ENCODE measurements around the gene EIF2B1.

Gene EIF2B1

DNA sequence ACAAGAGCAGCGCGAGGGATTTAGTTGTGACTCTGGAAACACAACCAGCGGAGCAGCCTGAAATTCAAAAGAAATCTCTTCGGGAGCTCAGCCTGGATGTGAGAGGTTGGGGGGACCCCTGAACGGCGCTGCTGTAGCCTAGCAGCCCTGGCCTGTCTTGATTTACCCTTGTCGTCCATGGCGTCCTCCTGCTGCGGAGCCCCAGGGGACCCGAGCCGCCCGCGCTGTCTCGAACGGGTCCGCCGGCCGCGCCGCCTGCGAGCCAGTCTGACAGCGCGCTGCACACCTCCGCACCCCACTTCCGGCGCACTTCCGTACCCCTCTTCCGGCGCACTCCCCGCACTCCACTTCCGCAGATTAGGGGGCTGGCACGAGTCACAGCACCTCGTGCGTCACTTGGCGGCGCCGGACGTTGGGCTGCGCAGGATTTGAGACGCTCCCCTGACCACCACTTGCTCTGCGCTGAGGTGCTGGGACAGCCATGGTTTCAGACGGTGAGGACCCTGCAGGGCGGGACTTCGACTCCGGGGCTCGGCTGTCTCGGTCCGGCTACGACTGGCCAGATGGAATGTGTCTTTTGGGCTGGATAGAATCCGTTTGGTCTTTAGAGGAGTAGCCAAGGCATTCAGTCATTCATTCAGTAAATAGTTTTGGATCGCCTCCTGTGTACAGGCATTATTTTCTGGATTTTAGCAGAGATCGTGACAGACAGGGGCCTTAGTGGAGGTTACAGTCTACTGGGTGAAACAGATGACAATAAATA, at the start of gene EIF2B1, which contains the start of gene GTF2H3:
Gene EIF2B1 (minus strand): TSS at position 308 of the 763 bp plus-strand sequence. CDS start 129 bp downstream, at position 179.
Gene GTF2H3 (plus strand): TSS at position 451 of the 763 bp plus-strand sequence. CDS start 31 bp downstream, at position 482.
- Histone ChIP-seq H3K9ac (ENCODE audit: low read length) (peak within 1 kb of the TSS; percentile 92), H3K36me3 (ENCODE audit: control insufficient read depth, insufficient read depth, low read length) (peaks cover 17% of the 10 kb centered on the region), H3K27me3 (ENCODE audit: control insufficient read depth, insufficient read depth, low read length) (no peaks in the 10 kb centered on the region), H3K4me1 (ENCODE audit: control insufficient read depth, insufficient read depth, low read length) (peaks cover 11% of the 10 kb centered on the region), H3K27ac (ENCODE audit: low read depth, low read length) (peak within 1 kb of the TSS; percentile 91), H3K4me3 (ENCODE audit: low read length) (peak within 1 kb of the TSS; percentile 97)

DNA sequence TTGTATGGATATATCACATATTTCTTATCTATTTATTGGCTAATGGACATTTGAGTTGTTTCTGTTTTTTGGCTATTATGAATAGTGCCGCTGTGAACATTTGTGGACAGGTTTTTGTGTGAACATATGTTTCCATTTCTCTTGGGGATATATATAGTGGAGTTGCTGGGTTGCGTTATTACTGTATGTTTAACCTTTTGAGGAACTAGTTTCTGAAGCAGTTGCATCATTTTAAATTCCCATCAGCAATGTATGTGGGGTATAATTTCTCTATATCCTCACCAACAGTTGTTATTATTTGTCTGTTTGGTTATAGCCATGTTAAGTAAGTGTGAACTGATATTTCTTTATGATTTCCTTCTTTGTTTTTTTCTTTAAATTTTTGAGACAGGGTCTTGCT, 48.1 kb upstream of the EIF2B1 start:
- Histone ChIP-seq H3K4me1 (ENCODE audit: control insufficient read depth, insufficient read depth, low read length) (no peaks in the 10 kb centered on the region), H3K27me3 (ENCODE audit: control insufficient read depth, insufficient read depth, low read length) (no peaks in the 10 kb centered on the region), H3K36me3 (ENCODE audit: control insufficient read depth, insufficient read depth, low read length) (peaks cover 5% of the 10 kb centered on the region), H3K4me3 (ENCODE audit: low read length) (no peak overlapping the region), H3K27ac (ENCODE audit: low read depth, low read length) (no peak overlapping the region), H3K9ac (ENCODE audit: low read length) (no peak overlapping the region)

DNA sequence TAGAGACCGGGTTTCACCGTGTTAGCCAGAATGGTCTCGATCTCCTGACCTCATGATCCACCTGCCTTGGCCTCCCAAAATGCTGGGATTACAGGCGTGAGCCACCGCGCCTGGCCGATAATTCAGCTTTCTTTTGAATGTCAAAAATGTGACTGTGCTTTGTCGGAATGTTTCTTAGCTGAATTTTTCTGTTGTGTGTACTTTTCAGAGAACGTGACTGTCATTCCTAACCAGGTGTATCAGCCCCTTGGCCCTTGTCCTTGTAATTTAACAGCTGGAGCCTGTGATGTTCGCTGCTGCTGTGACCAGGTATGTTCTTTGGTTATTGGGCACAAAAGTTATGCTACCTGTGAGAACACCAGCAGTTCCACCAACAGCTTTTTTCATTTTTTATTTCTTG, 45.5 kb upstream of the EIF2B1 start:
- Histone ChIP-seq H3K4me1 (ENCODE audit: control insufficient read depth, insufficient read depth, low read length) (no peaks in the 10 kb centered on the region), H3K4me3 (ENCODE audit: low read length) (no peak overlapping the region), H3K9ac (ENCODE audit: low read length) (no peak overlapping the region), H3K27me3 (ENCODE audit: control insufficient read depth, insufficient read depth, low read length) (no peaks in the 10 kb centered on the region), H3K27ac (ENCODE audit: low read depth, low read length) (no peak overlapping the region), H3K36me3 (ENCODE audit: control insufficient read depth, insufficient read depth, low read length) (peaks cover 8% of the 10 kb centered on the region)

DNA sequence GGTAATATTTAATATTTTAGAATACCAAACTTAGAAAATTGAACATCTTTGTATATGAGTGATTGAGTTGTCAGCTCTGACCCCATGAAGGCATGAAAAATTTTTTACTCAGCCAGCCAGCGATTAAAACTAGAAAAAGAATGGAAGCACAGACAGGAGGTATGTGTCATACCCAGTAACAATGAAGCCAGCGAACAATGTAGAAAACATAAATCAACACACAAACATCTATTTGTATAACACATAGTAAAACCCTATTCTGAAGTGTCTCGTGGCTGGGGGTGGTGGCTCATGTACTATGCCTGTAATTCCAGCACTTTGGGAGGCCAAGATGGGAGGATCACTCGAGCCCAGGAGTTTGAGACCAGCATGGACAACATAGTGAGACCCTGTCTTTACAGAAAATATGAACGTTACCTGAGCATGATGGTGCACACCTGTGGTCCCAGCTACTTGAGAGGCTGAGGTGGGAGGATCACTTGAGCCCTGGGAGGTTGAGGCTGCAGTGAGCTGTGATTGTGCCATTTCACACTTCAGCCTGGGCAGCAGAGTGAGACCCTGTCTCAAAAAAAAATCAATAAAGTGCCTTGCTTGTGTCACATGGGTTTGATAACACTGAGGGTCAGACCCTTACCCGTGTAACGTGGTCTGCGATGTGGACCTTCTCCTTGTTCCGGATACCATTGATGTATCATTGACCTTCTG, 43.3 kb upstream of the EIF2B1 start:
- Histone ChIP-seq H3K9ac (ENCODE audit: low read length) (no peak overlapping the region), H3K36me3 (ENCODE audit: control insufficient read depth, insufficient read depth, low read length) (peaks cover 7% of the 10 kb centered on the region), H3K4me3 (ENCODE audit: low read length) (no peak overlapping the region), H3K4me1 (ENCODE audit: control insufficient read depth, insufficient read depth, low read length) (peaks cover 4% of the 10 kb centered on the region), H3K27me3 (ENCODE audit: control insufficient read depth, insufficient read depth, low read length) (no peaks in the 10 kb centered on the region), H3K27ac (ENCODE audit: low read depth, low read length) (no peak overlapping the region)

DNA sequence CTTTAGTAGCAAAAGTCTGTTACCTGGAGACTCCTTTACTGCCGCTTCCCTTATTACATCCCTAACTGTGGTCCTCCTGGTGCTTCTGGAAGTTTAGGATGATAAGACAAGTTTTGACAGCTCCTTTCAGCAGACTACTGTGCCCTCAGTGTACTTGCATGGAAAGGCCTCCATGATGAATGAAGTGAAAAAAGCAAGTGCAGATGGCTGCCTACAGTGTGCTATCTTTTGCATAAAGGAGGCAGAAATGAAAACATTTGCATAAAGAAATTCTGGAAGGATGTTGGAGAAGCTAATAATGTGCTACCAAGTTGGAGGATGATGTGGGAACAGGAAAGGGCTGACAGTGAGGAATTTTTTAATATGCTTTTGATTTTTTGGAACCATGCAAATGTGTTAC, 42.0 kb upstream of the EIF2B1 start:
- no peaks in the 10 kb centered on the region for H3K27me3 ChIP-seq (ENCODE audit: control insufficient read depth, insufficient read depth, low read length)
- no peak overlapping the region for H3K4me3 ChIP-seq (ENCODE audit: low read length)
- H3K4me1 ChIP-seq (ENCODE audit: control insufficient read depth, insufficient read depth, low read length): peaks cover 8% of the 10 kb centered on the region
- H3K9ac ChIP-seq (ENCODE audit: low read length): no peak overlapping the region
- no peak overlapping the region for H3K27ac ChIP-seq (ENCODE audit: low read depth, low read length)
- H3K36me3 ChIP-seq (ENCODE audit: control insufficient read depth, insufficient read depth, low read length): peaks cover 7% of the 10 kb centered on the region

DNA sequence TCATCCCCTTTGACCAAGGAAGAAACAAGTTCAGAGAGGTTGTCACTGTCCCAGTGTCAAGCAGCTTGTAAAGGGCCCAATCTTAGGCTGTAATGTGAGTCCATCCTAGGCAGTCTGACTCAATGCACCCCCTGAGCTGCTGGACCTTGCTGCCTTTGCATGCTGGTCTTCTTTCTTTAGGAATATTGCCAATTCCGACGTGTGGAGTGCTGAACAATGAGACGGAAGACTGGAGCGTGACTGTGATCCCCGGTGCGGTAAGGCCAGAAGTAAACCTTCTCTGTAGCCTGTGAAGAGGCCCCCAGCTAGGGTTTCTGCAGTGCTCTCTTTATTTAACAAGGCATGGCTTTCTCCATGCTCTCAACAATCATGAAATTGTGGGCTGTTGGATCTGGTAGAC, 38.4 kb upstream of the EIF2B1 start:
- Histone ChIP-seq H3K36me3 (ENCODE audit: control insufficient read depth, insufficient read depth, low read length) (peaks cover 5% of the 10 kb centered on the region), H3K27ac (ENCODE audit: low read depth, low read length) (no peak overlapping the region), H3K27me3 (ENCODE audit: control insufficient read depth, insufficient read depth, low read length) (no peaks in the 10 kb centered on the region), H3K4me1 (ENCODE audit: control insufficient read depth, insufficient read depth, low read length) (peaks cover 8% of the 10 kb centered on the region), H3K9ac (ENCODE audit: low read length) (no peak overlapping the region), H3K4me3 (ENCODE audit: low read length) (peak overlapping the region; percentile 96)

DNA sequence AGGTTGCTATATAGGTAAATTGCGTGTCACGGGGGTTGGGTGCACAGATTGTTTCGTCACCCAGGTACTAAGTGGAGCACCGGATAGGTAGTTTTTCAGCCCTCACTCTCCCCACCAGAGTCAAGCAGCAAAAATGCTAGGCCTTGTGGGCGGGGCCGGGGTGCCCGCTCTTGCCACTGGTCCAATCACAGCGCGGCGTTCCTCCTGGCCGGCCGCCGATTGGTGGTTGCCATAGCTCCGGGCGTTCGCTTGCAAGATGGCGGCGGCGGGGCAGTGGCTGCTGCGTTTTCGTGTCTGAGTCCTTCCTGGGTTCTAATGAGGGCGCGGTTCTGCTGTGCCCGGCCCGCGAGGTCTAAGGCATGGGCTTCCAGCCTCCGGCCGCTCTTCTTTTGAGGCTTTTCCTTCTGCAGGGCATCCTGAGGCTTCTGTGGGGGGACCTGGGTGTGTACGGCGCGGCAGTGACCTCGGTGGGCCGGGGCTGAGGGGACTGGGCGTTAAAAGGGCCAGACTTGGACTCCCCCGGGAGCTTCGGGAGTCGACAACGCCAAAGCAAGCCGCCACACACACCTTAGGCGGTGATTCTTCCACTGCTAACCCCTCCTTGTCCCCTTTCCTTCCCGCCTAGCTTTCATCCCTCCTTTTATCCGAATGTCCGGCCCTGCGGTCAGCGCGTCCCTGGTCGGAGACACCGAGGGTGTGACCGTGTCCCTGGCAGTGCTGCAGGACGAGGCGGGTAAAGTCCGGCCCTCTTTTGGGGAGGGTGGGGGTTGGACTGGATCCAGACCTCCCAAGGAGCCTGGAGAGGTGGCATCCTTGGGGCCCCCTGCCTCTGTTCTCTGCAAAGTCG, 37.6 kb upstream of the EIF2B1 start, which contains the start of gene TCTN2:
Gene TCTN2 (plus strand): TSS at position 232 of the 847 bp plus-strand sequence. CDS start 128 bp downstream, at position 360.
- Histone ChIP-seq H3K4me3 (ENCODE audit: low read length) (peak within 1 kb of the TSS; percentile 96), H3K4me1 (ENCODE audit: control insufficient read depth, insufficient read depth, low read length) (peaks cover 8% of the 10 kb centered on the region), H3K36me3 (ENCODE audit: control insufficient read depth, insufficient read depth, low read length) (peaks cover 5% of the 10 kb centered on the region), H3K27ac (ENCODE audit: low read depth, low read length) (peak within 1 kb of the TSS; percentile 68), H3K27me3 (ENCODE audit: control insufficient read depth, insufficient read depth, low read length) (no peaks in the 10 kb centered on the region), H3K9ac (ENCODE audit: low read length) (peak within 1 kb of the TSS; percentile 51)

DNA sequence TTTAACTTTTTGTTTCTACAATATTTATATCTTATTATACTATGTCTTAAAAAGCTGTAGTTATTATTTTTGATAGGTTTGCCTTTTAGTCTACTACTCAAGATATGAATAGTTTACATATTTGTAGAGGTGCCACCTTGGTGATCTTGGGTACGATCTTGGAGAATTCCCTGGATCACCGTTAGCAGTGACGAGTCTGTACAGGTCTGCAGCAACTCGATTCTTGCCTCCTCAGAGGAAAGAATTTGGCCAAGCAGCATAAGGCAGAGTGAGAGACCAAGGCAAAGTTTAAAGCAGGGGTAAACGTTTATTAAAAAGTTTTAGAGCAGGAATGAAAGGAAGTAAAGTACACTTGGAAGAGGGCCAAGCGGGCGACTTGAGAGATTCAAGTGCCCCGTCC, 34.3 kb upstream of the EIF2B1 start:
- Histone ChIP-seq H3K9ac (ENCODE audit: low read length) (no peak overlapping the region), H3K36me3 (ENCODE audit: control insufficient read depth, insufficient read depth, low read length) (no peaks in the 10 kb centered on the region), H3K4me3 (ENCODE audit: low read length) (no peak overlapping the region), H3K27me3 (ENCODE audit: control insufficient read depth, insufficient read depth, low read length) (no peaks in the 10 kb centered on the region), H3K27ac (ENCODE audit: low read depth, low read length) (no peak overlapping the region), H3K4me1 (ENCODE audit: control insufficient read depth, insufficient read depth, low read length) (peaks cover 8% of the 10 kb centered on the region)

DNA sequence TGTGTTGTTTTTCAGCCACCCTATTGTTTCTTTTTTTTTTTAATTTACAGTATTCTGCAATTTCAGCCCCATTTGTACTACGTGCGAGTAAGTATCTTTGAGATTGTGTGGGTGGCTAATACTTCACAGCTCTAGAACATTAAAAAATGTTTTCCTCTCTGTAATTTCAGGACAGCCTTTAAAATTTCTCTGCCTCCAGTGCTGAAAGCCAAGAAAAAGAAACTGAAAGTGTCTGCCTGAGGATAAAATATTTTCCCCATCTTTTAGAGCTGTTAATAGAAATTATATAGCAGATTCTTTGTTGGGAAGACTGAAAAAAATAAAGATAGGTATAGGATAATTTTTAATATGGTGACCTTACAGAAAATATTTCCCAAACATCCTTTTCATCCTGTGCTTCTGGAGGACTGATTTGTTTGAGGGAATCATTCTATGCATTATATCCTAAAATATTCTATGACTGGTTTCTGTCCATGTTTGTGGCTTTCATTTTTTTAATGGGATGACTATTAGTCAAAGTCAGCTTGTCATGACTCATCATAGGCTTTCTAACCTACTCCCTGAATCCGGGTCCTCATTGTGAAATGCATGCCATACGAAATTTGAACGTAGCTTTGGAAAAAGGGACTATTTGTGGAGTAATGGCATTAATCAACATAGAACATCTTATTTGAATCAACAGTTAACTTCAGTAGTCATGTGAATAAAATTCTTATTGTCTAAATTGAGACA, 26.7 kb upstream of the EIF2B1 start:
- no peaks in the 10 kb centered on the region for H3K27me3 ChIP-seq (ENCODE audit: control insufficient read depth, insufficient read depth, low read length)
- no peak overlapping the region for H3K27ac ChIP-seq (ENCODE audit: low read depth, low read length)
- peaks cover 7% of the 10 kb centered on the region for H3K36me3 ChIP-seq (ENCODE audit: control insufficient read depth, insufficient read depth, low read length)
- no peak overlapping the region for H3K9ac ChIP-seq (ENCODE audit: low read length)
- no peaks in the 10 kb centered on the region for H3K4me1 ChIP-seq (ENCODE audit: control insufficient read depth, insufficient read depth, low read length)
- H3K4me3 ChIP-seq (ENCODE audit: low read length): no peak overlapping the region

DNA sequence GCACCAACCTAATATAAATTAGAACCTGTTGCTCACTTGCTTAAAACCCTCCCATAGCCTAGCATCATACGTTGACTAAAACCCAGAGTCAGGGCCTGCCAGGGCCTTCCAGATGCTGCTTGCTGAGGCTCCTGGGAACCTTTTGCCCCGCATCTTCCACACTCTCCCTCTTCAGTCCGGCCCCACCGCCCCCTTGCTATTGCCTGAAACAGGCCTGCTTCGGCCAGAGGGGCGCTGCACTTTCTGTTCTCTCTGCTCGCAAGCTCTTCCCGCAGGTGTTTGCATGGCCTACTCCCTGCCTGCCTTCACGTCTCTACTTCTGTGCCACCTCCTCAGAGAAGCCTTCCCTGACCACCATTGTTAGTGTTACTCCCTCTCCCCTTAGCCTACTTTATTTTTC, 23.7 kb upstream of the EIF2B1 start:
- H3K36me3 ChIP-seq (ENCODE audit: control insufficient read depth, insufficient read depth, low read length): peaks cover 10% of the 10 kb centered on the region
- H3K27me3 ChIP-seq (ENCODE audit: control insufficient read depth, insufficient read depth, low read length): no peaks in the 10 kb centered on the region
- no peaks in the 10 kb centered on the region for H3K4me1 ChIP-seq (ENCODE audit: control insufficient read depth, insufficient read depth, low read length)
- no peak overlapping the region for H3K4me3 ChIP-seq (ENCODE audit: low read length)
- no peak overlapping the region for H3K27ac ChIP-seq (ENCODE audit: low read depth, low read length)
- no peak overlapping the region for H3K9ac ChIP-seq (ENCODE audit: low read length)

DNA sequence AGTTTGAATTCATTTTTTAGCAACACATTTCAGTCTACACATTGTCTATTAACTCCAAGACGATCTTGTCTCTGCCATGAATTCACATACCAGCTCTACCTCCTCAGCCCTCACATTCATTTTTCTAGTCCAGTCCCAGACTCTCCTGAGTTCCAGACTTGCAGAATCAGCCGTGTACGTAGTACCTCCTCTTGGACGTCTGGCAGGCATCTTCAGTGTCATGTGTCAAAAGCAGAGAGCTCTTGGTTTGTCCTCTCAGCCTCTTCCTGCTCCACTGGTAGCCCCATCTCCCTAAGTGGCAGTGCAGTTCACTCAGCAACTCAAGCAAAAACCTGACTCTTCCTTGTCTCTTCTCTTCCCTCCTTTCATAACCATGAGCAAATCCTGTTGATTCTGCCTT, 22.9 kb upstream of the EIF2B1 start:
- Histone ChIP-seq H3K9ac (ENCODE audit: low read length) (no peak overlapping the region), H3K27me3 (ENCODE audit: control insufficient read depth, insufficient read depth, low read length) (no peaks in the 10 kb centered on the region), H3K36me3 (ENCODE audit: control insufficient read depth, insufficient read depth, low read length) (peaks cover 10% of the 10 kb centered on the region)

More for the DNA sequence above, 22.9 kb upstream of the EIF2B1 start:
- Histone ChIP-seq H3K4me1 (ENCODE audit: control insufficient read depth, insufficient read depth, low read length) (no peaks in the 10 kb centered on the region), H3K4me3 (ENCODE audit: low read length) (no peak overlapping the region), H3K27ac (ENCODE audit: low read depth, low read length) (no peak overlapping the region)
